GM21529 (cell line): ENCODE data around the gene DYNLT2B.
"Not testable (repeated sequence)": the region's sequence is repeated elsewhere in the genome, so short reads cannot be mapped to it uniquely, and the experiment has no call there.

Source experiments
- ATAC-seq: cut with Tn5 transposase; IDR thresholded peaks from one replicate; pipeline ENCODE4 v1.9.1; 2021; ENCODE audit not compliant: unreplicated experiment

DYNLT2B gene

DNA sequence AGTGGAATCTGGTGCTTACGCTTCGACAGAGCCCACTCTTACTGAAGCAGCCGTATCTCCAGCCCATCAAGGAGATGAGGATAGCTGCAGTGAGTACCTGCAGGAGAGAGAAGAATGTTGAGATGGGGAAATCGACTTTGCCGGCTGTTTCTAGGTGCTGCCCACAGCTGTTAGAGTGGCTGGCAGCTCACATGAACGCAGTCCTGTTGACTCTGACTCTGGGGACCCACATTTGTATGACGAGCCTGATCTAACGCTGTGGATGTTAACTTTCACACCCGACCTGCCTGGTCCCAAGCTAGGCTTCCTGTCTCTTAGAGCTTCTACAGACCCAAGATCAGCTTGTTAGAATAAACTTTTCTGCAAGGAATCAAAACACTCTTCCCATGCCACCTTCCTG is 8.9 kb upstream of the DYNLT2B start:
- no peak for ATAC-seq

DNA sequence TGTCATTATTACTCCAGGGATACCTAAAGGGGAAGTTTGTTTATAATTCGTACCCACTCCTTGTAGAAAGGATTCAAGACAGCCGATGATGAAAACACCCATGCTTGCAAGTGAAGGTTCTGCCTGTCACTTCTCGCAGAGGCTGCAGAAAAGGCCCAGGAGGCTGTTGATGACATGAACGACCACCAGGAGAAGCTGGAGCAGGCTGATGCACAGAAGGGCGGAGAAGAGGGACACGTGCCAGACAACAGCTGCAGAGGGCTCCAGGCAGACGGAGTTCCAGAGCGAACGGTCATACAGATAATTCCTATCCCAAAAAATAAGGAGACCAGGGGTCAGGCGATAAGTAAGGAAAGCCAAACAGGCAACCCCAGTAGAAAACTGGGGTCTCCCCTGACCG is 5.7 kb upstream of the DYNLT2B start:
- no peak for ATAC-seq

DNA sequence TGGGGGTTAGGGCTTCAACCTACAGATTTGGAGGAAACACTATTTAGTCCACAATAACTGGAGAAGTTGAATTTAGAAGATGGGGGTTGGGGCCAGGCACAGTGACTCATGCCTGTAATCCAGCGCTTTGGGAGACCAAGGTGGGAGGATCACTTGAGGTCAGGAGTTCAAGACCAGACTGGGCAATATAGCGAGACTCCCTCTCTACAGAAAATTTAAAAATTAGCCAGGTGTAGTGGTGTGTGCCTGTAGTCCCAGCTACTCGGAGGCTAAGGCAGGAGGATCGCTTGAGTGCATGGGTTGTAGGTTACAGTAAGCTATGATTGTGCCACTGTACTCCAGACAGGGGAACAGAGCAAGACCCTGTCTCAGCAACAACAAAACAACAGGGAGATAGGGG is 5.0 kb upstream of the DYNLT2B start:
- no peak for ATAC-seq

DNA sequence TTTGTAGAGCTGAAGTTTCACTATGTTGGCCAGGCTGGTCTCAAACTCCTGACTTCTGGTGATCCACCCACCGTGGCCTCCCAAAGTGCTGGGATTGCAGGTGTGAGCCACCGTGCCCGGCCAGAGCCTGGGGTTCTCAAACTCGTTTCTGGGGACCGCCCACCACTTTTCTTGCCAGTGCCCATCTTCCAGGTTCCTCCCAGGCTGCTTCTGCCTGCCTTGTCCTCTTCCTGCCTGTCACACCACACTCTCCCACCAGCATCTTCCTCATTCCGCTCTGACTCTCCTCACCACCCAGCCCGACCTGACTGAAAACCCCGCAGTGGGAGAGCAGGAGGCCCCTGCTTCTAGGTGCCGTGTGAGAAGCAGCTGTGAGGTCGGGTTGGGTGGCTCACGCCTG is 3.1 kb upstream of the DYNLT2B start:
- ATAC-seq = no peak

DNA sequence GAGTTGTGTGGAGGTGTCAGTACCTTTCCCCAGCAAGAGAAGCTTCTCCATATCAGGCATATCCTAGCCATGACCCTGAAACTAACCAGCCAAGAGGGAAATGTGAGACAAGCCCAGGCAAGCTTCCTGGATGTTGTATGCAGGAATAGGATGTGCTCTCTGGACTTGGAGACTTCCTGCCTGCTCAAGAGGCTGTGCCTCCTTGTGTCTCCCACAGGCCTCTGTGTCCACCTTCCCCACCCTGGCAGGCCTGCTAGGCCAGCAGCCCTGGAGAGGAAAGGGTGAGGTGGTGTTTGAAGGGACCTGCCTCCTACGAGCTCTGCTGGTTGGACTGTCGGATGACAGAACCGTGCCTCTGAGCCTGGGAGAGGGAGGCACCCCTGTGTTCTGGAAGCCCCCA is 2.1 kb upstream of the DYNLT2B start:
- no peak for ATAC-seq

DNA sequence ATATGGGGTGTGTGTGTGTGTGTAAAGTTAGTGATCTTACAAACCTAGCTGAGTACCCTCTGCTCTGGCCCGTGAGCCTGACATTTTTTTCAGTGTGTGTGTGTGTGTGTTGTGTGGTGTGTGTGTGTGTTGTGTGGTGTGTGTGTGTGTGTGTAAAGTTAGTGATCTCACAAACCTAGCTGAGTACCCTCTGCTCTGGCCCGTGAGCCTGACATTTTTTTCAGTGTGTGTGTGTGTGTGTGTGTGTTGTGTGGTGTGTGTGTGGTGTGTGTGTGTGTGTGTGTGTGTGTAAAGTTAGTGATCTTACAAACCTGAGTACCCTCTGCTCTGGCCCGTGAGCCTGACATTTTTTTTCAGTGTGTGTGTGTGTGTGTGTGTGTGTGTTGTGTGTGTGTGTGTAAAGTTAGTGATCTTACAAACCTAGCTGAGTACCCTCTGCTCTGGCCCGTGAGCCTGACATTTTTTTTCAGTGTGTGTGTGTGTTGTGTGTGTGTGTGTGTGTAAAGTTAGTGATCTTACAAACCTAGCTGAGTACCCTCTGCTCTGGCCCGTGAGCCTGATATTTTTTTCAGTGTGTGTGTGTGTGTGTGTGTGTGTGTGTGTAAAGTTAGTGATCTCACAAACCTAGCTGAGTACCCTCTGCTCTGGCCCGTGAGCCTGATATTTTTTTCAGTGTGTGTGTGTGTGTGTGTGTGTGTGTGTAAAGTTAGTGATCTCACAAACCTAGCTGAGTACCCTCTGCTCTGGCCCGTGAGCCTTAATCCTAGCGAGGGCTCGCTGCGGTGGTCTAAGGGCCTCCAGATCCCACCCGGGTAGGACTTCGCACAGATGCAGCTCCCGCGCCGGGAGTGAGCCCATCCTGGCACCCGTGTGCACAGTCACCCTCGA is 997 bp downstream of the DYNLT2B start:
- not testable (repeated sequence) for ATAC-seq

DNA sequence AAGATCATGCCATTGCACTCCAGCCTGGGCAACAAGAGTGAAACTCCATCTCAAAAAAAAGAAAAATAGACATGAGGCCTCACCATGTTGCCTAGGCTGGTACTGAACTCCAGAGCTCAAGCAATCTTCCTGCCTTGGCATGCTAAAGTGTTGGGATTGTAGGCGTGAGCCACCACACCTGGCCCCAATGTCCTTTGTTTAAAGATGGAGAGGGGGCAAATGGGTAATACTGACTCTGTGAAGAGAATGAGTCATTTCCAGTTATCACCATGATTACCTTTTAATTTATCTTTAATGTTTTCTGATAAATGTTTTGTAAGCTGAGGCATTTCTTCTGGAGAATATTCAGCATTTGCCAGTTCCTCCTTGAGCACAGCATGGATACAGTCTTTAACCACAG is 2.2 kb downstream of the DYNLT2B start:
- no peak for ATAC-seq

DNA sequence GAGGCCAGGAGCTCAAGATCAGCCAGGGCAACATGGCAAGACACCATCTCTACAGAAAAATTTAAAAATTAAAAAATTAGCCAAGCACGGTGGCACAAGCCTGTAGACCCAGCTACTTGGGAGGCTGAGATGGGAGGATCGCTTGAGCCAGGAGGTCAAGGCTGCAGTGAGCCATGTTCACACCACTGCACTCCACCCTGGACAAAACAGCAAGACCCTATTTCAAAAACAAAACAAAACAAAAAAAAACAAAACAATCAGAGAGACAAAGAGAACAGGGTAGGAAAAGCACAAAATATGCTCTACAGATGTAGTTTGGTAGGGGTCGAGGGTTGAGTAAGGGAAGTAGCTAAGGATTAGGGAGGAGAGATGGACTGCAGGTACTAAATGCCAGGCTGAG is 3.4 kb downstream of the DYNLT2B start:
- ATAC-seq = no peak

DNA sequence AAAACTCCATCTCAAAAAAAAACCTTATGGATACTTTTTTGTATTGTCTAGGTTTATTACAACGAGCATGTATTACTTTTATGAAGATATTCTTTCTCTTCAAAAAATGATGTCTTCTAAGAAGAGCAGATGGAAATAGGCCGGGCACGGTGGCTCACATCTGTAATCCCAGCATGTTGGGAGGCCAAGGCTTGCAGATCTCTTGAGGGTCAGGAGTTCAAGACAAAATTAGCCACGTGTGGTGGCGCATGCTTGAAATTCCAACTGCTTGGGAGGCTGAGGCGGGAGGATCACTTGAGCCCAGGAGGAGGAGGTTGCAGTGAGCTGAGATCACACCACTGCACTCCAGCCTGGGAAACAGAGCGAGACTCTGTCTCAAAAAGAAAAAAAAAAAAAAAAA is 4.0 kb downstream of the DYNLT2B start:
- not testable (repeated sequence) for ATAC-seq

DNA sequence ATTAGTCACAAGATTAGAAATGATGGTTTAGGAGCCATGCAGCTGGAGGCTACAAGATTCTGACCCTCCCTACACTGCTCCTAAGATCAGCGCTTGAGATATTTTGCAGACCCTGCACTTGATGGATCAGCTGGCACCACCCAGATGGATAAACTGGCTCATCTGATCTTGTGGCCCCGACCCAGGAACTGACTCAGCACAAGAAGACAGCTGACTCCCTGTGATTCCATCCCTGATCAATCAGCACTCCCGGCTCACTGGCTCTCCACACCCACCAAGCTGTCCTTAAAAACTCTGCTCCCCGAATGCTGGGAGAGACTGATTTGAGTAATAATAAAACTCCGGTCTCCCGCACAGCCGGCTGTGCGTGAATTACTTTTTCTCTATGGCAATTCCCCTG is 15.1 kb downstream of the DYNLT2B start:
- ATAC-seq = not testable (repeated sequence)

DNA sequence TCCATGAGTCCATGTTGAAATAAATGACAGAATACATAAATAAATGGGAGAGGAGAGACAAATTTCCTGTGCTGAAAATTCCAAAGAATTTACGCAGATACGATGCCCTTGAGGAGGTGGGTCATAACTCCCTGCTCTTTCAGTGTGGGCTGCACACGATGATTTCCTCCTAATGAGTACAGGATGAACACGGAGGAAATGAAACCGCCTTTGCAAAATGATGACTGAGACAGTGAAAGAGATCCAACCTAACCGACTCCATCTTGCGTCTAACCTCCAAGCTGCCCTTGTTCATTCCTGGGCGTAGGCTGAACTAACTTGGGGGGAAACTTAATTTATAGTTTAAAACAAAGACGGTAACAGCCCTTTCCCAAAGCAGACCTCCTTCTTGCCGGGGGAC is 15.5 kb downstream of the DYNLT2B start:
- not testable (repeated sequence) for ATAC-seq

DNA sequence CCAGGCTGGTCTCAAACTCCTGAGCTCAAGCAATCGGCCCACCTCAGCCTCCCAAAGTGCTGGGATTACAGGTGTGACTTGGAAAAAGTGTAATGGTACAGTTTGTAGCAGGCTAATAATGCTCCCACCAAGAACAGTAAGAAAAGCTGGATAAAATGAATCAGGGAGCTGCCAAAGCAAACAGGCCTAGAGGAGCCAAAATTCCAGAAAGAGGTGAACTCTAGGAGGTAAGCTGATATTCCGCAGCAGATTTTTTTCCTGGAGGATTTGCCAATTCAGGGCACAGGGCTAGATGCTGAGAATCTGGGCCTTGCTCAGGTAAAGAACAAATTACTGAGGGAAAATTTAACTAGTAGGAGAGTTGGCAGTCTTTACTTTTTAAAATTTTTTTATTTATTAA is 19.5 kb downstream of the DYNLT2B start:
- no peak for ATAC-seq

DNA sequence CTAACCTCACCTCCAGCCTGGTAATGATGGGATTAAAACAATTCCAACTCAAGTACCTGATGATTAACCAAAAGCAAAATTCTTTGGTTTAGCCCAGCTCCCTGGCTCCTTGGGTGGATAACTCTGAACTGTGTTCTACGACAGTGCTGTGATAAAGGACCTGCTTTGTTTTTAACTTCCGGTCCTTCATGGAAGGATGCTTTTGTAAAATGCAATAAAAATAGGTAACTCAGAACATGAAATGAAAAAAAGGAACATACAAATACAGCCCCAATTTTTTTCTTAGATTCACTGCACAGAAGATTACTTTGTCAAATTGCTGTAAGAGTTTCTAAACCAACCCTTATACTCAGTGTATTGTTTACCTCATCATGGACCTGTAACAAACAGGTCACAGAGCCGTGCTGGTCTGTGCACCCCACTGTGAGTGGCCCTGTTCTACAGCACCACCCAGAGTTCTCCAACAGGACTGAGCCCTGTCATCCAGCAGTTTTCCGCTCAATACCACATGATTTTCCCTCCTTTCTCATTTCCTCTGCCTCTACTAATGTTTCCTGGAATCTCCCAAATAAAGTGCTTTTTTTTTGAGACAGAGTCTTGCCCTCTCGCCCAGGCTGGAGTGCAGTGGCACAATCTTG is 25.6 kb downstream of the DYNLT2B start:
- ATAC-seq = no peak

DNA sequence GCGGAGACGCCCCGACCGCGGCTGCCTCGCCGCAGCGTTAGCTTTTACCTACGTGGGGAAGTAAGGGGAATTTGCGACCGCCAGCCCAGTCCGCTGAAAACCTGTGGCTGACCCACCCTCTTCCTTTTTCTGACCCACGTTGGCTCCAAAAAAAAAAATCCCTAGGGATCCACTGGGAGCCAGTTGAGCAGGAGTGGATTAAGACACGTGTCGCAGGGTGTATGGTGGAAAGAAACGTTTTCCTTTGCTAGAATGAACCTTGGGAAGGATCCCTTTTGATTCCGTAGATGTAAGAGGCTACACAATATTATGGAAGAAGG is 29.9 kb downstream of the DYNLT2B start:
- no peak for ATAC-seq

DNA sequence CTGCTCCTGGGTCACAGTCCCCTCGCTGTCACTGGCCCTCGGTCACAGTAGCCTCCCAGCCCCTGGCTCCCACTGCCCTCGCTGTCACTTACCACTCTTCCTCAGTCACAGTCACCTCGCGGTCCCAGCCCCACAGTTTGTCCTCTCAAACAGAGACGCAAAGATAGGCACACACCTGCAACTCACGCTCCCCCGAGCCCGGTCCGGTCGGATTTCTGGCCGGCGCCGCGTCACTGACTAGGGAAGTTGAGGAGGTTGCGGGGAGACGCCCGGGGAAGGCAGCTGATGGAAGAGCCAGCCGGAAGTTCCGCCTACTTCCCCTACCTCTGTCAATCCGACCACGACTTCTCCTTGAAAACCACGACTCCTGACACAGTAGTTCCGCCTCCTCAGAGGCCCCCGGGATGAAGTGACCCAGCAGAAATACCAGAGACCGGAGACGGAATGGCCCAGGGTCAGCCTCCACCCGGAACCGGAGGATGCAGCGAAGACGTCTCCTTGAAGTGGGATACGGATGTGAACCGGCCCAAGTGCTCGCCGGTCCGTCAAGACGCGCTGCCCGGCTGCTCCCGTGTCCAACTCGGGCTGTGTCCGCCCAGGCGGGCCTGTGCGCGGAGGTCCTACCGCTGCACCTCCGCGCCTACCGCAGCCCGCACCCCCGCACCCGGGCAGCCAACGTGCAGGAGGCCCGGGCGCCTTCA is 30.4 kb downstream of the DYNLT2B start, which contains the start of gene PCYT1A:
Gene PCYT1A (minus strand): TSS at position 287 of the 701 bp plus-strand sequence. CDS start 17,195 bp downstream, outside the sequence.
- peak; percentile 86 for ATAC-seq

DNA sequence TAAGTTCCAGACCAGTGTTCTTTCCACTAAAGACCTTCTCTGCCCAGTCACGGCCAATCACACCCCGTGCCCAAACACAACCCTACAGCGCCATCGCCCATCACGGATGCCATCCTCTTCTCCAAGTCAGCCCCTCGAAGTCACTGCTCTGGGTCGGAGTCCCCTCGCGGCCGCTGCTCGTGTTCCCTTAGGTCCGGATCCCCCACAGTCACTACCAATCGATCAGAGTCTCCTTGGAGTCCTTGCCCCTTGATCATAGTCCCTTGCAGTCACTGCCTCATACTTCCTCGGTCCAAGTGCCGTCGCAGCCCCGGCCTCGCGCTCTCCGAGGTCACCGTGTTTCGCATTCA is 31.0 kb downstream of the DYNLT2B start:
- ATAC-seq = peak; percentile 23

DNA sequence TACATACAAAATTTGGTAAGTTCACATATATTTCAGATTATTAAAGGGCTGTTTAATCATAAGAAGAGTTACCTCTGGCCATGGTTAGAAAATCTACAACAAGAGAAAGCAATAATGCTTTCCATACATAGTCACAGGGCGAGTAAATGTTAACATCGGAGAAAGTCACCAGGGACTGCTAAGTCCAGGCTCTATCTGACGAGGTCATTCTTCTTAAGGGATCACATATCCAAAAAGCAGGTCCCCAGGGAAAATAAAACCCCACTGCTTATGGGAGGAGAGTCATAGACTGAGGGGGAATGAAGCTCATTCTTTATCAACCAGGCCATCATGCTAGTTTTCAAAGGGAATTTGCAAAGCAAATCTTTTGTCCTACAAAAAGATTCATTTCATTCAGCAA is 33.6 kb downstream of the DYNLT2B start:
- no peak for ATAC-seq

DNA sequence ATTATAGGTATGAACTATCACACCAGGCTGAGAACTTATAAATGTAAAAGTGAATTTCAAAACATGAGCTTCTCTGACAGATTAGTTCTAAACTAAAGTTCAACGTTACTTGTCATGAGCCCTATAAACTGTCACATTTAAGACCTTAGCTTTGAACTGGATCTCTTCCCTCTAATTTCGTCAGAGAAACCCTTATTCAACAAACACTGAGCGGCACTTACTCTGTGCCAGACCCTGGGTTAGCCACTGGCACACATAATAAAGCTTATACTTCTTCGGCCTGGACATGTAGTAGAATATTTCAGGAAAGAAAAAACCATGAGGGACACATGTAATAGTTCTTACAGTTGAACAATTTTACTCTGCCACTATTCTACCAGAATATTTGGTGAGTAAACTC is 36.1 kb downstream of the DYNLT2B start:
- ATAC-seq = no peak

DNA sequence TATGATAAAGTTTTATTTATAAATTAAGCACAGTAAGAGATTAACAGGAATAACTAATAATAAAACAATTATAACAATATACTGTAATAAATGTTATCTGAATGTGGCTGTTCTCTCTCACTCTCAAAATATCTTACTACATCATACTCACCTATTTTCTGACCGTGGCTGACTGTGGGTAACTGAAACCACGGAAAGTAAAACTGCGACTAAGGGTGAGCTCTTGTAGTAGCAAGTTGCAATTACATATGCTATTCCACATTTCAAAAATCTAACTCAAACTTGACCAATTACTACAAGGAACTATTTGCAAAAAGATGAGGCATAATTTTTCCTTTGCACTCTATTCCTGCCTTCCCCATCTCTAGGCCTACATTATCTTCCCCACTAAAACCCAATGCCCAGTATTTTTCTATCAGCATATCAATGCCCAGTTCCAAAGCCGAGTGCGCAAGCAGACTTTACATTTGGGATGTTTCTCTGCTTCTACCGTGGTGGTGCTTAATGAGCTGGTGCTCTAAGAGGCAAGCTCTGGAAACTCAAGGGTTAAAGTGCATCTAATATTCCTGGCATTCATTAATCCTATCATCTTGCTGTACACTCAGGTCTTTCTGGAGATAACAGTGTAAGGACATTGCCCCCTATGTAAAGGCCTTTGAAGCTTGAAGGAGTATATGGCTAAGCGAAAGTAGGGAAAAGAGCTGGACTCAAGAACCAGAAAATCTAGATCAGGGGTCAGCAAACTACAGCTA is 37.2 kb downstream of the DYNLT2B start:
- no peak for ATAC-seq

DNA sequence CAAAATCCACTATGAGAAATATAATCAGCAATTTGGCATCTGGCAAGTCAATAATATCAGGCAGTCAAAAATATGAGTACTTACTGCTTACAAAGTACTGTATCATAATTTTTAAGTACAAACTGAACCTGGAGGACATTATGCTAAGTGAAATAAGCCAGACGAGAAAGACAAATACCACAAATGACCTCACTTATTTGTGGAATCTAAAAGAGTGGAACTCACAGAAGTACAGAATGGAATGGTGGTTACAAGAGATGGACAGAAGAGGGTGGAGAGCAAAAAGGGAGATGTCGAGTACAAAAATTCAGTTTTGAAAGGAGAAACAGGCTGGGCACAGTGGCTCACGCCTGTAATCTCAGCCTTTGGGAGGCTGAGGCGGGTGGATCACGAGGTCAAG is 42.9 kb downstream of the DYNLT2B start:
- ATAC-seq = no peak

DNA sequence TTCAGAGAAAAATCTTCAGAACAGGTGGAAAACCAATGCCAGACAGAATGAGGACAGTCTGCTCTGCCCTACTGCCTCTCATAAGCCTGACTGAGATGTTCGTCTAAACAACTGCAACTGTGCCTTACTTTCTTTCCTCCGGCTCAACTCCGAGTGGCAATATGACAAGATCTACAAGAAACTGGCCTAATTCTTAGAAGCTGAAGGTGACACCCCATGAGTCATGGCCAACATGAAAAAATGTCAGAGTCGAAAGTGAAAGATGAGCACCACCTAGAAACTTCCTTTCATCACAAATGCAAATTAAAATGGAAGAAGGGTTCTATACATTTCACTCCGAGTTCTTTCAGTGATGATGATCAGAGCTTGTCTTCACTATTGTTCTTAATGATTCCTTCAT is 43.5 kb downstream of the DYNLT2B start:
- ATAC-seq = peak; percentile 87
